GM20000 (cell line): ENCODE data around the gene MYH15.
A peak's percentile ranks its signal among the peaks of the same experiment; 100 is the strongest.

Experiments
- DNase-seq: peaks from one replicate; pipeline ENCODE4 v3.0.0; 2012; ENCODE audit warnings: low spot score
- CTCF ChIP-seq: IDR thresholded peaks from 2 replicates; pipeline ENCODE4 v1.5.1; 2012; ENCODE audit warnings: mild to moderate bottlenecking, control low read depth; ENCODE audit errors: extremely low read depth, missing control alignments

MYH15 gene

GRCh38 chr3:108430540-108430939, 79.9 kb downstream of the MYH15 start:
- DNase-seq: no peak
- no peak for TF ChIP-seq CTCF

GRCh38 chr3:108428586-108428985, 81.8 kb downstream of the MYH15 start:
- no peak for TF ChIP-seq CTCF
- peak; percentile 6 for DNase-seq

GRCh38 chr3:108420926-108421325, 89.5 kb downstream of the MYH15 start:
- DNase-seq: no peak

GRCh38 chr3:108416111-108416869, 94.1 kb downstream of the MYH15 start:
- TF ChIP-seq CTCF: no peak
- DNase-seq: no peak

More at GRCh38 chr3:108420926-108421325, 89.5 kb downstream of the MYH15 start:
- no peak for TF ChIP-seq CTCF

GRCh38 chr3:108415661-108416060, 94.7 kb downstream of the MYH15 start:
- TF ChIP-seq CTCF: no peak
- DNase-seq: no peak

- no peak for TF ChIP-seq CTCF
- no peak for DNase-seq
Observed at GRCh38 chr3:108414007-108414406, 96.4 kb downstream of the MYH15 start.

GRCh38 chr3:108412121-108412750, 98.2 kb downstream of the MYH15 start:
- no peak for TF ChIP-seq CTCF
- DNase-seq: no peak
